Endothelial cell (in vitro differentiated cells): Measurements from ENCODE around the gene SLC25A17. TPM values are rescaled to one million over a fixed set of nuclear protein-coding genes. Genes with fewer than 3 reads are reported as not detected.

Experiments
- DNase-seq: peaks from one replicate; pipeline ENCODE4 v3.0.0; 2021; ENCODE audit warnings: low spot score
- H3K27ac Mint-ChIP-seq: one replicate; pipeline ENCODE4 v1.8.0; 2021; ENCODE audit warnings: mixed read lengths, inconsistent platforms; ENCODE audit not compliant: unreplicated experiment
- H3K27me3 Mint-ChIP-seq: one replicate; pipeline ENCODE4 v1.8.0; 2021; ENCODE audit warnings: mild to moderate bottlenecking, moderate library complexity, mixed read lengths, inconsistent platforms; ENCODE audit not compliant: unreplicated experiment
- H3K36me3 Mint-ChIP-seq: one replicate; pipeline ENCODE4 v1.8.0; 2021; ENCODE audit warnings: mild to moderate bottlenecking, low read depth, mixed read lengths, inconsistent platforms; ENCODE audit not compliant: unreplicated experiment
- H3K4me1 Mint-ChIP-seq: one replicate; pipeline ENCODE4 v1.8.0; 2021; ENCODE audit warnings: mild to moderate bottlenecking, mixed read lengths, inconsistent platforms; ENCODE audit not compliant: unreplicated experiment
- H3K4me3 Mint-ChIP-seq: one replicate; pipeline ENCODE4 v1.8.0; 2021; ENCODE audit warnings: mild to moderate bottlenecking, mixed read lengths, inconsistent platforms; ENCODE audit not compliant: unreplicated experiment
- H3K9me3 Mint-ChIP-seq: one replicate; pipeline ENCODE4 v1.8.0; 2021; ENCODE audit warnings: mixed read lengths, inconsistent platforms; ENCODE audit not compliant: unreplicated experiment
- total RNA-seq: library from RNA; stranded (reverse); fragmentation: NEBNext Ultra II Directional; extraction: Animal tissue kit (Norgen Biotek cat#: 25700); gene quantifications from one replicate; pipeline ENCODE4 v1.2.1, GENCODE V29; 2021; ENCODE audit not compliant: unreplicated experiment
- TF ChIP-seq, protein P1 (sequence below): fragments of 200-600 bp; sonication (generic); IDR thresholded peaks from one replicate; pipeline ENCODE4 v1.5.0; 2021; ENCODE audit warnings: antibody characterized with exemption; ENCODE audit not compliant: unreplicated experiment

SLC25A17 gene
- total RNA-seq, 1 donor from 2014 or later = 18.1 TPM

- Mint-ChIP-seq H3K4me1 (peaks cover 10% of the 10 kb centered on the region), H3K27ac (no peak overlapping the region), H3K9me3 (no peaks in the 10 kb centered on the region), H3K27me3 (peaks cover 6% of the 10 kb centered on the region), H3K4me3 (no peak overlapping the region), H3K36me3 (peaks cover 10% of the 10 kb centered on the region)
- TF ChIP-seq, protein P1, sequence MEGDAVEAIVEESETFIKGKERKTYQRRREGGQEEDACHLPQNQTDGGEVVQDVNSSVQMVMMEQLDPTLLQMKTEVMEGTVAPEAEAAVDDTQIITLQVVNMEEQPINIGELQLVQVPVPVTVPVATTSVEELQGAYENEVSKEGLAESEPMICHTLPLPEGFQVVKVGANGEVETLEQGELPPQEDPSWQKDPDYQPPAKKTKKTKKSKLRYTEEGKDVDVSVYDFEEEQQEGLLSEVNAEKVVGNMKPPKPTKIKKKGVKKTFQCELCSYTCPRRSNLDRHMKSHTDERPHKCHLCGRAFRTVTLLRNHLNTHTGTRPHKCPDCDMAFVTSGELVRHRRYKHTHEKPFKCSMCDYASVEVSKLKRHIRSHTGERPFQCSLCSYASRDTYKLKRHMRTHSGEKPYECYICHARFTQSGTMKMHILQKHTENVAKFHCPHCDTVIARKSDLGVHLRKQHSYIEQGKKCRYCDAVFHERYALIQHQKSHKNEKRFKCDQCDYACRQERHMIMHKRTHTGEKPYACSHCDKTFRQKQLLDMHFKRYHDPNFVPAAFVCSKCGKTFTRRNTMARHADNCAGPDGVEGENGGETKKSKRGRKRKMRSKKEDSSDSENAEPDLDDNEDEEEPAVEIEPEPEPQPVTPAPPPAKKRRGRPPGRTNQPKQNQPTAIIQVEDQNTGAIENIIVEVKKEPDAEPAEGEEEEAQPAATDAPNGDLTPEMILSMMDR = no peak
- DNase-seq = no peak
Observed at GRCh38 chr22:40746428-40747220, 72.5 kb downstream of the SLC25A17 start.

DNA sequence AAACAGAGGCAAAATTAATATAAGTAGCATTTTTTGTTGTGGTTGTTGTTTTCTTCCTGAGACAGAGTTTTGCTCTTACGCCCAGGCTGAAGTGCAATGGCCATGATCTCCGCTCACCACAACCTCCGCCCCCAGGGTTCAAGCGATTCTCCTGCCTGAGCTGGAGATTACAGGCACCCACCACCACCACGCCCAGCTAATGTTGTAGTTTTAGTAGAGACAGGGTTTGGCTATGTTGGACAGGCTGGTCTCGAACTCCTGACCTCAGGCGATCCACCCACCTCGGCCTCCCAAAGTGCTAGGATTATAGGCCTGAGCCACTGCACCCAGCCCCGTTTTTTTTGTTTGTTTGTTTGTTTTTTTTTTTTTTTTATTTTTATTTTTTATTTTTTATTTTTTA is 75.4 kb downstream of the SLC25A17 start:
- H3K4me1 Mint-ChIP-seq = peaks cover 15% of the 10 kb centered on the region
- TF ChIP-seq, protein P1 = no peak
- no peak overlapping the region for H3K4me3 Mint-ChIP-seq
- peaks cover 10% of the 10 kb centered on the region for H3K36me3 Mint-ChIP-seq
- no peak for DNase-seq
- peaks cover 6% of the 10 kb centered on the region for H3K27me3 Mint-ChIP-seq
- no peaks in the 10 kb centered on the region for H3K9me3 Mint-ChIP-seq
- H3K27ac Mint-ChIP-seq = no peak overlapping the region

- Mint-ChIP-seq H3K4me3 (no peak overlapping the region), H3K36me3 (no peaks in the 10 kb centered on the region), H3K9me3 (no peaks in the 10 kb centered on the region), H3K27me3 (no peaks in the 10 kb centered on the region), H3K4me1 (peaks cover 19% of the 10 kb centered on the region), H3K27ac (no peak overlapping the region)
- DNase-seq = no peak
- TF ChIP-seq, protein P1 = no peak
Observed at GRCh38 chr22:40741116-40741515, 78.0 kb downstream of the SLC25A17 start.

DNA sequence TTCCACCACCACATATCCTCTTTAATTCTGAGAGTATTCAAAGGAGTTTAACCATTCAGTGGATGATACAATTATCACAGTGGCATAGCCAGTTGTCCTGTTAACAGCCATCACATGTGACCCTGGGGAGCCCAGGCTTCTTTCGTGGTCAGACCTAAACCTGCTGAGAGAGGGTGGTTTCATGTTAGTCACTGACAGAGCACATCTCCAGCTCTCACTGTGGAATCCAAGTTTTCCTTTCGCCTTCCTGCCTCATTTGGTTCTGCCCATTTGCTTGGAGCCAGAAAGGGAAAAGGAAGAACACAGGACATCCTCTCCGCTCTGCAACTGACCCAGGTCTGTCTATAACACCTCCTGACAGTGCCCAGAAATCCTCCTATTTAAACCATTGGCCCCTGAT is 79.4 kb downstream of the SLC25A17 start:
- Mint-ChIP-seq H3K4me1 (peaks cover 19% of the 10 kb centered on the region), H3K4me3 (peak overlapping the region; percentile 61), H3K9me3 (no peaks in the 10 kb centered on the region), H3K27me3 (peaks cover 1% of the 10 kb centered on the region), H3K36me3 (no peaks in the 10 kb centered on the region), H3K27ac (peak overlapping the region; percentile 85)
- TF ChIP-seq, protein P1 = no peak
- DNase-seq = peak; percentile 30

- Mint-ChIP-seq H3K36me3 (no peaks in the 10 kb centered on the region), H3K9me3 (no peaks in the 10 kb centered on the region), H3K4me1 (peaks cover 20% of the 10 kb centered on the region), H3K27ac (no peak overlapping the region), H3K4me3 (no peak overlapping the region), H3K27me3 (peaks cover 1% of the 10 kb centered on the region)
- TF ChIP-seq, protein P1 = no peak
- DNase-seq = no peak
Observed at GRCh38 chr22:40733919-40734318, 85.2 kb downstream of the SLC25A17 start.
